Activated CD4-positive, alpha-beta T cell treated with anti-CD3 and anti-CD28 coated beads, Interleukin-2, amount 50 U/mL, for 16 hours (primary cell): Measurements from ENCODE around the gene HSF4.
A peak's percentile ranks its signal among the peaks of the same experiment; 100 is the strongest.

ENCODE experiments used
- DNase-seq: peaks from one replicate; pipeline ENCODE4 v3.0.0-alpha.2; 2020

Gene HSF4

DNA sequence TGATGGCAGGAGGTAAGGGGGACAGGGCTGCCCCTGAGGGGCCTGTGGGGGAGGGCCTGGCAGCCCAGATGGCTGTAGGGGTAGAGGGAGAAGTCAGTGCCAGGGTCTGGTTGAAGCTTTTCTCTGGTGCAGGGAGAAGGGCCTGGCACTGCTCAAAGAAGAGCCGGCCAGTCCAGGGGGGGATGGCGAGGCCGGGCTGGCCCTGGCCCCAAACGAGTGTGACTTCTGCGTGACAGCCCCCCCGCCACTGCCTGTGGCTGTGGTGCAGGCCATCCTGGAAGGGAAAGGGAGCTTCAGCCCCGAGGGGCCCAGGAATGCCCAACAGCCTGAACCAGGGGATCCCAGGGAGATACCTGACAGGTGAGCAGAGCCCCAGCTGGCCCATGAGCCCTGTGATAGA, 3.0 kb downstream of the HSF4 start:
- no peak for DNase-seq

DNA sequence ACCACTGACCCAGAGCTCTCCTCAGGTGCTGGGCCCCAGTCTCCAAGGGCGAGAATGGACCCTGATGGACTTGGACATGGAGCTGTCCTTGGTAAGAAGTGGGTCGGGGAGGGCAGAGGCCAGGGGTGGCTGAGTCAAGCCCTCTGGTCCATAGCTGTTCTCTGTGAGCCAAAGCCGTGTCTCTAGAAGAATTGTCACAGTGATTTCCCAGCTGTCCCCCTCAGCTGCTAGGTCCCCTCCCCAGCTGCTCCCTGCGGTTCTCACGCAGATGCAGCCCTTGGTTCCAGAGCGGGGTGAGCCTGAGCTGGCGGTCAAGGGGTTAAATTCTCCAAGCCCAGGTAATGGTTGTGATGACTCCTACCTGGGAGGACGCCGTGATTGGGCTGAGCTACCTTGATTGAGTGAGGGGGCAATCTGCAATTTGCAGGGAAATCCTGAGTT, 4.5 kb downstream of the HSF4 start:
- no peak for DNase-seq

DNA sequence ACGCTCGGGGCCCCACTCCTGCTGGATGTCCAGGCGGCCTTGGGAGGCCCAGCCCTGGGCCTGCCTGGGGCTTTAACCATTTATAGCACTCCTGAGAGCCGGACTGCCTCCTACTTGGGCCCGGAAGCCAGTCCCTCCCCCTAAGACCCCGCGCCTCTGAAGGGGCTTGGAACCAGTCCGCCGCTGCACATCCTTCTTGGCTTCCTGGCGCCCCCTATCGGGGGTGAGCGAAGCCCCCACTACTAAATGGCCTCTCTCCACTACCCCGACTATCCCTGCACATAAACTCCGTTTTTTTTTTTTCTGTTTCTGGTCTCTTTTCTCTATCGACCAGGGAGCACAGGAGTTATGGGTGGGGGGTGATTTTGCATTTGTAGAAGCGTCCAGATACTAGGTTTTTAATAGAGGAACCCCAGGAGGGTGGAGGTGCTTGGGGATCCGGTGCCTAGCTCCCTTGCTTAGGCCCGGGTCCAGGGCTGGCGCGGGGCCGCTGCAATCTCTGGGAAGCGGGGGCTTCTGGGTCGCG, 5.2 kb downstream of the HSF4 start:
- no peak for DNase-seq

DNA sequence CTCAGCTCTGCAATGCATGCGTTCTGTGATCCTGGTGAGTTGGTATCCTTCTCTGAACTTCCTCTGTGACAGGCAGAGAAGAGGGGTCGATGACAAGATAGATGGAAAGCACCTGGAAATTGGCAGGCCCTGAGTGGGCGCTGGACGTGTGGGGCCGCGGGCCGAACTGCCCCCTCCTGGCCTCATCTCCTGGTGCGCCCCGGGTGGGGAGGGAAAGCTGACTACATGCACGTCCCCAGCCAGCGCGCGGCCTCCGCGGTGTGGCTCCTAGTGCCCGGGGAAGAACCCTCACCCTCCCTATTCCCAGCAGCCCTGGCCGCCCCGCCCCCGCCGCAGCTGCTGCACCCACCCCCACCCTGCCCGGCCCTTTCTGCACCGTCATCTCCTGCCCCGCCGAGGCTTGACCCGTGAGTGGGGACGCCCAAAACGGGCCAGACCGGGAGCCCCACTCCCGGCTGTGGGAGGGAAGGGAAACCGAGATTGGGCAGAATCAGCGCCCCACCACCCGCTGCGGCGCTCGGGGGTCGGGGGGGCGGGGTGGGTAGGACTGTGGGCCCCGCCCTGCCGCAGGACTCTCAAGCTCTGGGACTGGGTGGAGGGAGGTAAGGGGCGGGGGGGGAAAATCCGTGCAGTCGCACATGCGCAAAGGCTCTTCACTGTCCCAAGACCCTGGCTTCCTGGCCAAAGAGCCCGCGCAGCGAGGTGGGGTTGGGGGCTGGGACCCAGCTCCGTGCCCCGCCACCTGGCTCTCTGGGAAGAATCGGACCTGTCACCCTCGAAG, 5.8 kb downstream of the HSF4 start, which contains the start of gene NOL3:
Gene NOL3, plus strand, starts transcription at position 371 of the 781 bp plus-strand sequence.
- DNase-seq: peak; percentile 63

DNA sequence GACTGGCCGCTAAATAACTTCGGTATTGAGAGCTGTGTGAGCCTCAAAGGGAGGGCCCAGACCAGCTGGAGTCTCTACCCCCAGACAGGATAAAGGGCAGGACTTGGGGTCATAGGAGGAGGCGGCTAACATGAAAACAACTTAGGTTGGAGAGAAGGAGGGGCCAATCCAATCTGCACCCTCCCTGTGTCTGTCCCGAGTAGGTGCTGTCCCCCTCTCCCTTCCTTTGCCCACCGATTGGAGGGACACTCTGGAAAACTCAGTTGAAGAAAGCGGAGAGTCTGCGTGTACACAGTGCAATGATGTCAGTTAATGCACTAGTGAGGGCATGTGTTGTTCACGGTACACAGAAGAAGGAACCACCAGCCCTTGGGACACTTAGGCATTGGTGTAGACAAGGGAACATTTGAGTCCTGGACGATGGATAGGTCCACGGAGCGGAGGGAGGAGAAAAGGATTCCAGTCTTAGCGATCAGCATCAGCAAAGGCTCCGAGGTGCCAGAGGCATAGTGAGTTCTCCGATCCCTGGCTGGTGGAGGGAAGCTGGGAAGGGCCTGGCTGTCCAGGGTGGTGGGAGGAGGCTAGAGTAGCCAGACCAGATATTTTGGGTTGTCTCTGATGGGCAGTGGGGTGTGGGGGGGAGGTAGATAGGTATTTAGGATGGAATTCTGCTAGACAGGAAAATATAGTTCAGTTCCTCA, 6.6 kb downstream of the HSF4 start:
- no peak for DNase-seq

DNA sequence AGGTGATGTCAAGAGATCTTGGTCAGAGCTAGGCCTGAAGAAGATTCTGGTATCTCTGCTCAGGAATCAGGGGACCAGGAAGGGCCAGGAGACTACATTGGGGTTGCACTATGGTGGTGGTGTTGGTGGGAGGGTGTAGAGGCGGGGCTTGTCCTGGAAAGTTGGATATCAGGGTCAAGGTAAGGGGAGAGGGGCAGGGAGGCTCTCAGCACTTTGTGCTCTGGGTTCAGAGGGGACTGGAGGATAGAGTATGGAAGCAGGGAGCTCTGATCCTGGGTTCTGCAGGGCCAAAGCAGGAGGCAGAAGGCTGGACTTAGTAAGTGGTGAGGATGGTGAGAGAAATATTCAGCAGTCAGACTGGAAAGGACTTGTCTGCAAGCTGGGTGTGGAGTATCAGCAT, 8.8 kb downstream of the HSF4 start:
- DNase-seq: no peak

DNA sequence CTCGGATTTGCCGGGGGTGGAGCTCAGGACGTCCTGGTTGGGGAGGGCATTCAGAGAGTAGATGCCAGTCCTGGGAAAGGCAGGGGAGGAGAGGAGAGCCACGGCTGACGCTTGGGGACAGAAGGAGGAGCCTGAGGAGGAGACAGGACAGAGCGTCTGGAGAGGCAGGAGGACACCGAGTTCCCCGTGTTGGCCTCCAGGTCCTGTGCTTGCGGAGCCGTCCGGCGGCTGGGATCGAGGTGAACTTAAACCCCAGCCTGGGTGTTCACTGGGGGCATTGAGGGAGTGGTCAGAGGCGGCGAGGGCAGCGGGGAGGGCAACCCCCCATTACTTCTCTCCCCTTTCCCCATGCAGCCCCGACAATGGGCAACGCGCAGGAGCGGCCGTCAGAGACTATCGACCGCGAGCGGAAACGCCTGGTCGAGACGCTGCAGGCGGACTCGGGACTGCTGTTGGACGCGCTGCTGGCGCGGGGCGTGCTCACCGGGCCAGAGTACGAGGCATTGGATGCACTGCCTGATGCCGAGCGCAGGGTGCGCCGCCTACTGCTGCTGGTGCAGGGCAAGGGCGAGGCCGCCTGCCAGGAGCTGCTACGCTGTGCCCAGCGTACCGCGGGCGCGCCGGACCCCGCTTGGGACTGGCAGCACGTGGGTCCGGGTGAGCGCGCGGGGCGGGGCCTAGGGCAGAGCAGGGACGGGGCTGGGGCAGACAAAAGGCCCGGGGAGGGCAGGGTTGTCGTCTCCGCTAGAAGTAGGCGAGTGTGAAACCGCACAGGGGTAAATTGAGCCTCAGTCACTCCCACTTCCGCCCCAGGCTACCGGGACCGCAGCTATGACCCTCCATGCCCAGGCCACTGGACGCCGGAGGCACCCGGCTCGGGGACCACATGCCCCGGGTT, 9.5 kb downstream of the HSF4 start:
- peak; percentile 75 for DNase-seq

DNA sequence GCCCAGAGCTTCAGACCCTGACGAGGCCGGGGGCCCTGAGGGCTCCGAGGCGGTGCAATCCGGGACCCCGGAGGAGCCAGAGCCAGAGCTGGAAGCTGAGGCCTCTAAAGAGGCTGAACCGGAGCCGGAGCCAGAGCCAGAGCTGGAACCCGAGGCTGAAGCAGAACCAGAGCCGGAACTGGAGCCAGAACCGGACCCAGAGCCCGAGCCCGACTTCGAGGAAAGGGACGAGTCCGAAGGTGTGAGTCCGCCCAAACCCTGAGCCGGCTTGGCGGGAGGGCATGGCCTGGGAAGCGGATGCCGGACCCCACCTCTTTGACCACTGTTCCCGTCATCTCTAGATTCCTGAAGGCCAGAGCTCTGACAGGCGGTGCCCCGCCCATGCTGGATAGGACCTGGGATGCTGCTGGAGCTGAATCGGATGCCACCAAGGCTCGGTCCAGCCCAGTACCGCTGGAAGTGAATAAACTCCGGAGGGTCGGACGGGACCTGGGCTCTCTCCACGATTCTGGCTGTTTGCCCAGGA, 10.2 kb downstream of the HSF4 start:
- DNase-seq: no peak

DNA sequence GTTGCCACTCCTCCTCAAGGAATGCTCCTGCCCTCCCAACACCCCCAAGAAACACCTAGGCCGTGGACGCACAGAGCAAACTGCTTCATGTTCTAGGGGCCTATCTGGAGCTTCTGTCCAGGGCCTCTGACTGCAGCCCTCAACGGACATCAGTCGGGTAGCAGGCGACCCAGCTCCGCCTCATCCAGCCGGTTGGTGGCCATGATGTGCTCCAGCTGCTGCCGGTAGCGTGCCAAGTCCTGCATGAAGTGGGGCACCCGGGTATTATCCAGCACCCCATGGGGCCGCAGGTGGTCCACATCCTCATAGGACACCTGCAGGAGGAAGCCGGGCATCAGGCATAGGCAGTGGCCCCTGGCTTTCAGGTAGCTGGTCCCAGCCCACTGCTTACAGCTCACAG, 12.1 kb downstream of the HSF4 start:
- DNase-seq: no peak

DNA sequence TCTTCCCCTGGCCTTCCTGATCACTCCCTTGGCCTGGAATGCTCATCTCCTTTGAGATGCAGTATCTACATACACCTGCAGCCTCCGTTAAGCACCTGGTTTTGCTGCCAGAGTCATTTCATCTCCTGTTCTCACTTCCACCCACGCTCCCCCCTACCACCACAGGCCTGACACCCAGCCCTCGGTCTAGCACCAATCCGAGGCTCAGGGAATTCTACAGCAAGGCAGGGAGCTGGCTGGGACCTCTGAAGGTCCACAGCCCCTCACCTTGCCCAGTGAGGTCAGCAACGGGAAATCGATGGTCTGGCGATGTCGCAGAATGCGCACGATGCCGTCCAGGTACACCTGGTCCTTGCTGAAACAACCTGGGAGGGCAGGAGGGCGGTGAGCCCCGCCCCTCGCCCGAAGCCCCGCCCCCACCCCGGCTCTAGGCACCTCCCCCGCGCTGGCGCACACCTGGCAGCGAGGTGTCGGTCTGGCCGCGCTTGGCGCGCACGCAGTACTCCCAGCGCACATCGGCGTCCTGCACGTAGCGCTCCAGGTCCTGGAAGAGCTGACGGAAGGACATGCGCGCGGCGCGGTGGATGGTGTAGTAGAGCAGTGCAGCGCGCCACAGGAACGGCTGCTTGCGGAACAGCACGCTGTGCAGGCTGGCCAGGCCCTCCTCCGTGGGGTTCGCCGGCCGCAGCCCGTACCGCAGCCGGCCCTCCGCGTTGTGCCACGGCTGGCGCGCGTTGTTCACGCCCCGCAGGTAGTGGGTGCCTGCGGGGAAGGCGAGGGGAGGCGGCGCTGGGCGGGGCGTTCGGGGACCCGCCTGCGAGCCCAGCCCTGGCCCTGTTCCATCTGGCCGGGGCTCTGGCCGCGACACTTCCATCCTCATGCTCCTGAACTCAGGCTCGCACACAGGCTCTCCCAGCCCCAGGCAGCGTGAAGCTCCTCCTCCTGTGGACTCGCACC, 13.5 kb downstream of the HSF4 start:
- peak; percentile 51 for DNase-seq

DNA sequence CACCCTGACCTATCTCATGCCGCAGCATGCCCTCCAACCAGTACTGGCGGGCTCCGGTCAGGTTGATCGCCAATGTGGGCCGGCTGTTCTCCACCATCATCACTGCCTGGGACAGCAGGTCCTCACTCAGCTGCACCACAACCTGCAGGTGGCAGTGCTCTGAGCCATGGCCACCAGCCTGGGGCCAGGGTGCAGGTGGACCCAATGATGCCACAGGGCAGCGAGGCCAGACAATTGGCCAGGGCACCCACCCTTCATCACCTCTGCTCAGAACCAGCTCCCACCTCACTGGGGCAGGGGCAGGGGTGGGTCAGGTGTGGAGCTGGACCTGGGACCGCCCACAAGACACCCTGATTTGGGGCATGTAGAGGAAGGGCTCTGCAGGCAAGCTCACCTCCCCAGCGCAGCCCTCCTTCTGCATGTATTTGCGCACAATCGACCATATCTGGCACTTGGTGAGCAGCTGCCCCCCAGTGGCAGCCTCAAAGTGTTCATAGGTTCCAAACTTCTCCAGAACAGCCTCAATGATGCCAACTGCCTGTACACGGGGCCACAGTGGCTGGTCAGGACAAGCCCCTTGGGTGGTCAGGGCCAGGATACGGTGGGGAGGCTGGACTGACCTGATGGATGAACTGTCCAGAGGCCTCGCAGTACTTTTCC, 15.0 kb downstream of the HSF4 start:
- no peak for DNase-seq

DNA sequence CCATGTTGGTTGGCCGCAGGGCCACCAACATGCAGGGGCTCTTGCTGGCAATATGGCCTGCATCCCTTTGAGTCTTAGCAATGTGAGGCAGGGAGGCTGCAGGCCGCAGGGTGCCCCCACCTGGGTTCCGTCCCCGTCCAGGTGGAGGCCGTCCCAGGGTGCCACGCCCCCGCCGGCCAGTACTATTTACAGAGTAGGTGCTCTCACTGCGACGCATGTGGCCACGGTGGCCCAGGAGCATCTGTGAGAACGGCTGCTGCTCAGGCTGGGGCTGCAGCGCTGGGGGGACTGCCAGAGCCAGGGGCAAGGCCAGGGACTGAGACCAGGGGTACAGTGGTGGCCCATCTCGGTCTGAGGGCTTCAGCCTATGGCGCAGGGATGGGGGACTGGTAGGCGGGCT, 15.6 kb downstream of the HSF4 start:
- no peak for DNase-seq

DNA sequence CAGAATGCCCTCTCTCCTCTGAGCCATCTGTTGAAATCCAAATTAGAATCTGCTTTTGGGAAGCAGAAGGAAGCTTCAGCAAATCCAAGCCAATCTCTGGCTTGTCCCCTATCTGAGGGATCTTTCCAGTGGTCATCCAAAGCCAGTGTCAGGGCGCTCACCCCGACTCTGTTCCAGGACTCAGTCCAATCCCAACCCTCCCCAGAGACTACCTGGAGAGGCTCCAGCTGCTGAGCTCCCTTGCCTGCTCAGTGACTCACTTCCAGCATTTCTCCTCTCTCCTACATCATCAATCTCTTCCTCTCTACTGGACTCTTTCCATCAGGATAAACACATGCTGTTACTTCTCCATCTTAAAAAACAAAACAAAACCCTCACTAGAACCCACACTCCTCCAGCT, 16.8 kb downstream of the HSF4 start:
- no peak for DNase-seq

DNA sequence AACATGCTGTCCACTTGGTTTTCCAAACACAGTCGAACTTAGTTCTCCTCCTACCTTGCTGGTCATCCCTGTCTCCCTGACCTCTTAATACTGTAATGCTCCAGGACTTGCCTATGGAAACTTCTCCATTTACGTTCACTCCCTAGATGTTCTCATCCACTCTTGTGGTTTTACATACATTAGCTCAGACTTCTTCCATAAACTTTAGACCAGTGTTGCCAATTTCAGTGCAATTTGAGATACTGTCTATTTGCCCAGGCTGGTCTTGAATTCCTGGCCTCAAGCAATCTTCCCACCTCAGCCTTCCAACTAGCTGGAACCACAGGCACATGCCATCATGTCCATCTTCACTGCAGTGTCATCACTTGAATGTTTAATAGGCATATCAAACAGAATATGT, 17.7 kb downstream of the HSF4 start:
- no peak for DNase-seq

DNA sequence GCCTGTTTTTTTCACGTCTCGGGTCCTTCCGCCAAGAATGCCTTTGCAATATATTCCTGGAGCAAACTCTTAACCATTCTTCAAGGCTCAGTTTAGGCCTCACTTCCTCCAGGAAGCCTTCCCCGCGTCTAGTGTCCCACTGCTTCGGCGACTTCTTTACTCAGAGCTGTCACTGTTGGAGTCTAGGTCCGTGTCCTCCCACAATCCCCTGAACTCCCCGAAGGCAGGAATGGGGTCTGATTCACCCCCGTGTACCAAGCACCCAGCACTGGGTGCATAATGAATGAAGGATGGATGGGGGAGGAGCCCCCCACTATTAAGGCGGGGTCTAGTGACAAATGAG, 18.7 kb downstream of the HSF4 start:
- DNase-seq: no peak

DNA sequence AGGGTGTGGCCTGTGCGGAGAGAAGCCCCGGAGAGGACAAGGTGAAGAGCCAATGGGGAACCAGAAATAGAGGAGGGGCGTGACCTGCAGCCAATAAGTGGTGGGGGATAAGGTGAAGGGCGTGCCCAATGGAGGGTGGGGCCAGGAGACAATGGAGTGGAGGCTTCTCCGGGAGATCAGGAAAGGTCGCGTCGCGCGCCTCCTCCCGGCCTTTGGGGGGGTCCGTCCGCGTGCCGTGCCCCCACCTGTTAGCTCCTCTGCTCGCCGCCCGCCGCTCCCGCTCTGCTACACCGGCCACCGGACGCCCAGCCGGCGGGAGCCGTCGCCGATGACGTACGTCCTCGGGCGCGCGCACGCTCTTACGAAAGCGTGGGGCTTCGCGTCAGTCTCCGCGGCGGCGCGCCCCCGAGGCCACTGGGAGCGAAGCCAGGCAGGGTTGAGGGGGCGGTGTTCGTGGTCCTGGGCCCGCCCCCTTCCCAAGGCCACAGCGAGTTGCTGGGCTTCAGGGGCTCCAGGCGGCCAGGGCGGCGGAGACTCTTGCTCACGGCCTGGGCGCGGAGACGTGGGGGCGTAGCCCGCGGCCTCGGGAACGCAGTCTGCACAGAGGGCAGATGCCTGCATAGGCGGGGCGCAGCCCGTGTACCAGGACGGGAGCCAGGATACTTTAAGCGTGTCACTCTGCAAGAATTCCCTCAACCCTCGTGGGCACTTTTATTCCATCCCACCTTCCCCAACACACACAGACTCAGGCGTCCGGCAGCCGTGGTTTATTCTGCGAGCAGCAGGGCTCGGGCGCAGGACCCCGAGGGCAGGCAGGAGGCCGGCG, 19.3 kb downstream of the HSF4 start, which contains the start of gene MATCAP1:
Gene MATCAP1, minus strand, starts transcription at position 337 of the 826 bp plus-strand sequence. CDS start 3,353 bp downstream, outside the sequence.
- peak; percentile 98 for DNase-seq

DNA sequence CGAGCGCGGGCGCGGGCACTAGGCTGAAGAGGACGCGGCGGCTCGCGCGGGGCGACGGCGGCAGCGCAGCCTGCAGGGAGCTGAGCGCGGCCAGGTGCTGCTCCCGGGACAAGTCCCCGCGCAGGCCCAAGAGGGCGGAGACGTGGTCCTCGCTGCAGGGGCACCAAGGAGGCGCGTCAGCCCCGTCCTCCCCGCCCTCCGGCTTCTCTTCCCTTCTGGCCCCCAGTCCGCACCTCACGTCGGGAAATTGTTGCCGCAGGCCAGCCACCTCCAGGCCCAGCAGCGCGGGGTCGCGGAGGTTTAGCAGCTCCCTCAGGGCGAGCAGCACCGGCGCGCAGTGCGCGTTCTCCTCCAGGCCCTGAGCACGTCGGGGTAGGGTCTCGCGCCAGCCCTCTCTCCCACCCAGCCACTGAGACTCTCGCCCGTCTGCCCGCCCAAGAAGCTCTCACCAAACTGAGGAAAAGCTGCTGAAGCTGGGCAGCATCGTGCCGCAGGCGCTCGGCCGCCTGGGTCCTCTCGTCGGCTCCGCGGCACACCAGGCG, 20.0 kb downstream of the HSF4 start:
- no peak for DNase-seq

DNA sequence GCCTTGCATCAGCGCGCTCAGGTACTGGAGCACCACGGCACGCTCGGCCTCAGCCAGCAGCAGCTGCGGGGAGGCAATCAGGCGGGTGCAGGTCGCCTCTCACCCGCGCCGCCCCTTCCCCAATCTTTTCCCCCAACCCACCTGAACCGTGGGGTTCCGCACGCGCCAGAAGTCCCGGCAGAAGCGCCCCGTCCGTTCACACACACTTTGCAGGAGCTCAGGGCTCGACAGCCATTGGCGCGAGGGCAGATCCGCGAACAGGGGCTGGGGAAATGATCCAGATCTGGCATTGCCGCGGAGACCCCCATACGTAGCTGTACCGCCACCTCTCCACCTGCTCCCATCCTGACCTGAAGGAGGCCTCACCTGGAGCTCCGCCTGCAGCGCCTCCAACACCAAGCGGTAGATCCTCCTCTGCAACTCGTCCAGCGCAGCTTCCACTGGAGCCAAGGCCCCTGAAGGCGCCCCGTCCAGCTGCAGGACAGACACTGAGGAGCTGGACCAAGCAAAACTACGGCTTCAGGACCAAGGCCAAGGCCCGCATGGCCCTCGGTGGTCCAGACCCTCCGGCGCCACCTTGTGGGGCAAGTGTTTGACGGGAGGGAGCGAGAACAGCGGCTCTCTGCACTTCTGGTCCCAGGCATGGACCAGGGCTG, 20.6 kb downstream of the HSF4 start:
- DNase-seq: peak; percentile 84

DNA sequence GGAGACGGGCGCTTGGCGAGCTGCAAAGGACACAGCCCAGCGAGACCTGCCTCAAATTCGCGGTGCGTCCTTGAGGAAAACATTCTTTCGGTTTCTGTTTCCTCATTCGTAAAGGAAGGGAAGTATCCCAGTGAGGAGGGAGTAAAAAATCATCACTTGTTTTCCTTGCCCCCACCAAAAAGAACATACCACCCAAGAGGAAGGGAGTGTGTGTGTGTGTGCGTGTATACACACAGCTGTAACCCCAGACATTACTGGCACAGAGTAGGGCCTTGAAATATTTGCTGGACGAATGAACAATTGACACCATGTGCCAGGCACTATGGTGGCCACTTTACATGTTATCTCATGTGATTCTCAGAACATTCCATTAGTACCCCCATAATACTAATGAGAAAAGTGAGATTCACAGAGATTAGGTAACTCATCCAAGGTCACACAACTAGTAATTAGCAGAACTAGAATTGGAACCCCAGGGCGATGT, 21.1 kb downstream of the HSF4 start:
- DNase-seq: no peak
